ENCODE measurements around the gene SORCS2.

DNA sequence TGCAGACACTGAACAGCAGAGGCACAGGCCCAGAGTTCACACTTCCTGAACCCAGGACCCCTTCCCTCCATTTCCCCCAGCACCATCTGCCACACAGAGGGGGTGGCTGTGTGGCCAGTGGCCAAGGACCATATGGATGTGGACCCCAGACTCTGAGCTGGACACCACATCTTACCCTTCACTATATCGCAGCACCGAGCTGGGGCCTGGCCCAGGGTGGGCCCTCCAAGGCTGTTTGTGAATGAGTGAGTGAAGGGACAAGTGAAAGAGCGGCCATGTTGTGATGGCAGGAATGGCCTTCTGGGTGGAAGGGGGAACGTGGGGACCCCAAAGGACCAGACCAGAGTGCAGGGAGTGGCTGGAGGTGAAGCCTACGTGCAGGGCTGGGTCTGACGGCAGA is 498.7 kb downstream of the SORCS2 start:
- TF ChIP-seq EZH2 (IDR thresholded peaks at IDR 0.05) (no peak), POLR2AphosphoS5 (IDR thresholded peaks at IDR 0.05; ENCODE audit: borderline replicate concordance, low read depth, low read length) (no peak), FOXP2 (optimal IDR thresholded peaks at IDR 0.05; ENCODE audit: control extremely low read depth, extremely low read length, insufficient read depth) (no peak)

Measured in SK-N-MC (cell line).